Endothelial cell of umbilical vein (primary cell): ENCODE results near the gene MSANTD2. TPM values are rescaled to one million over a fixed set of nuclear protein-coding genes. Genes with fewer than 3 reads are reported as not detected.

Source experiments
- BruUV-seq: library from RNA; stranded (reverse); fragments of 400-500 nt; replicated peaks from 2 replicates; lab custom pipeline; 2021; lab: Mats Ljungman, UMichigan
- CTCF ChIA-PET: fragments of 300-600, 350-600 bp; sonication (Branson Sonifier 250); formaldehyde crosslinking; loops from one replicate; lab custom pipeline; 2021; ENCODE audit warnings: antibody characterized with exemption, inconsistent platforms; lab: Charles Lee
- POLR2A ChIA-PET: fragments of 300-600, 350-600 bp; sonication (Branson Sonifier 250); formaldehyde crosslinking; loops from one replicate; lab custom pipeline; 2021; ENCODE audit warnings: antibody characterized with exemption, inconsistent platforms; lab: Charles Lee
- DNase-seq: peaks from one replicate; pipeline ENCODE4 v3.0.0-alpha.2; 2011; ENCODE audit warnings: low read depth, low spot score
- FAIRE-seq: peaks from 2 replicates; lab custom pipeline; 2011; peaks lifted over from hg19 to GRCh38; lab: Jason Lieb, UNC
- H2AFZ ChIP-seq: 2 replicates; pipeline ENCODE4 v1.6.0; 2012; ENCODE audit warnings: low read depth, low read length, control low read depth, inconsistent platforms
- H3K27ac ChIP-seq: 2 replicates; pipeline ENCODE4 v1.5.1; 2011; ENCODE audit warnings: low read depth, mild to moderate bottlenecking, control low read depth, low read length, moderate library complexity; ENCODE audit not compliant: insufficient read depth
- H3K27me3 ChIP-seq, 2 experiments: 2 replicates each; pipeline versions ENCODE4 v1.6.0 to v1.6.1; 2011; ENCODE audit warnings: low read length in 2 of 2, mixed read lengths in 1 of 2; ENCODE audit not compliant: control insufficient read depth in 2 of 2, insufficient read depth in 2 of 2
- H3K36me3 ChIP-seq, 2 experiments: 2 replicates in 1 of 2; 3 replicates in 1 of 2; pipeline ENCODE4 v1.5.1; 2011; ENCODE audit warnings: low read length in 2 of 2, mild to moderate bottlenecking in 1 of 2, moderate library complexity in 1 of 2; ENCODE audit not compliant: control insufficient read depth in 2 of 2, insufficient read depth in 2 of 2; ENCODE audit errors: extremely low read depth in 1 of 2
- H3K4me1 ChIP-seq: 3 replicates; pipeline ENCODE4 v1.5.1; 2011; ENCODE audit warnings: mild to moderate bottlenecking, low read length; ENCODE audit not compliant: control insufficient read depth, insufficient read depth; ENCODE audit errors: extremely low read depth
- H3K4me2 ChIP-seq: 2 replicates; pipeline ENCODE4 v1.6.1; 2011; ENCODE audit warnings: low read length, control low read depth, mixed read lengths; ENCODE audit not compliant: insufficient read depth
- H3K4me3 ChIP-seq, 3 experiments: fragments of 200-600 bp in 1 of 3; sonication (generic), shearing (Covaris generic) in 1 of 3; replicated peaks in 1 of 3; 2 replicates each; pipeline ENCODE4 v1.5.1; 2011 to 2016; ENCODE audit warnings: control low read depth in 3 of 3, low read length in 3 of 3, mild to moderate bottlenecking in 2 of 3, inconsistent platforms in 1 of 3, low read depth in 1 of 3, moderate library complexity in 1 of 3; ENCODE audit not compliant: insufficient read depth in 1 of 3
- H3K79me2 ChIP-seq: 2 replicates; pipeline ENCODE4 v1.6.0; 2012; ENCODE audit warnings: low read length, inconsistent platforms; ENCODE audit not compliant: control insufficient read depth, insufficient read depth
- H3K9ac ChIP-seq: replicated peaks from 2 replicates; pipeline ENCODE3; 2011; ENCODE audit warnings: low read length, control low read depth; ENCODE audit not compliant: insufficient read depth; ENCODE audit errors: extremely low read depth
- H3K9me1 ChIP-seq: replicated peaks from 3 replicates; pipeline ENCODE4 v1.6.0; 2011; ENCODE audit warnings: mild to moderate bottlenecking, low read length; ENCODE audit not compliant: control insufficient read depth, insufficient read depth; ENCODE audit errors: extremely low read depth
- H3K9me3 ChIP-seq: replicated peaks from 2 replicates; pipeline ENCODE4 v1.5.1; 2012; ENCODE audit warnings: low read length, inconsistent platforms; ENCODE audit not compliant: control insufficient read depth, insufficient read depth
- H4K20me1 ChIP-seq: replicated peaks from 2 replicates; pipeline ENCODE3; 2011; ENCODE audit warnings: mild to moderate bottlenecking, low read length; ENCODE audit not compliant: control insufficient read depth, insufficient read depth; ENCODE audit errors: extremely low read depth
- CTCF ChIP-seq, 2 donors: IDR thresholded peaks; 1 replicate in 1 of 2; 2 replicates in 1 of 2; pipeline ENCODE4 v1.5.1; 2011; ENCODE audit warnings: low read length in 2 of 2, mild to moderate bottlenecking in 2 of 2, moderate library complexity in 2 of 2, control low read depth in 1 of 2, inconsistent platforms in 1 of 2, low read depth in 1 of 2; ENCODE audit not compliant: insufficient read depth in 1 of 2; ENCODE audit errors: extremely low read depth in 1 of 2
- EZH2 ChIP-seq: IDR thresholded peaks from 2 replicates; pipeline ENCODE4 v1.6.1; 2012; ENCODE audit warnings: borderline replicate concordance, low read depth, mild to moderate bottlenecking, moderate library complexity, low read length, inconsistent platforms; ENCODE audit not compliant: severe bottlenecking
- FOS ChIP-seq: IDR thresholded peaks from 2 replicates; pipeline ENCODE4 v1.6.1; 2011; ENCODE audit warnings: mild to moderate bottlenecking, low read length, moderate library complexity, borderline replicate concordance; ENCODE audit not compliant: insufficient read depth
- GATA2 ChIP-seq: IDR thresholded peaks from 2 replicates; pipeline ENCODE4 v1.7.0; 2011; ENCODE audit warnings: low read depth, mild to moderate bottlenecking, moderate library complexity, mixed read lengths, low read length; ENCODE audit not compliant: insufficient read length, insufficient read depth
- JUN ChIP-seq: IDR thresholded peaks from 2 replicates; pipeline ENCODE4 v1.6.1; 2011; ENCODE audit warnings: borderline replicate concordance, low read depth; ENCODE audit not compliant: insufficient read length, insufficient read depth
- MAX ChIP-seq: IDR thresholded peaks from 2 replicates; pipeline ENCODE4 v1.6.1; 2011; ENCODE audit not compliant: insufficient read depth, insufficient read length
- MYC ChIP-seq: IDR thresholded peaks from one replicate; pipeline ENCODE4 v1.6.1; 2011; ENCODE audit warnings: mild to moderate bottlenecking, low read depth, low read length
- POLR2A ChIP-seq: IDR thresholded peaks from 2 replicates; pipeline ENCODE4 v1.6.1; 2012; ENCODE audit warnings: low read depth, mild to moderate bottlenecking, control low read depth, low read length
- POLR2AphosphoS5 ChIP-seq: IDR thresholded peaks from 2 replicates; pipeline ENCODE4 v1.6.1; 2012; ENCODE audit warnings: low read depth, mild to moderate bottlenecking, control low read depth, low read length, moderate library complexity; ENCODE audit not compliant: insufficient read depth
- dilution Hi-C: fragments of 300-500 bp; cut with MboI; formaldehyde crosslinking; loops from one replicate; pipeline ENCODE4 v1.15.0; 2019; ENCODE audit warnings: low sequenced_read_pairs; ENCODE audit not compliant: extremely low pct_ligation_motif_present
- intact Hi-C: fragments of 100-400 bp; cut with micrococcal nuclease; formaldehyde crosslinking; loops from one replicate; pipeline ENCODE4 v1.10.0; 2022
- polyA plus RNA-seq, 4 experiments: library from polyadenylated mRNA; depleted of rRNA in 3 of 4; stranded (reverse) in 3 of 4; unstranded in 1 of 4; fragments of >200 nt; gene quantifications; 2 replicates each; pipeline versions ENCODE4 v1.2.1 to v1.2.3, GENCODE V29; 2011 to 2012; ENCODE audit warnings: missing spikeins in 1 of 4
- total RNA-seq: library from RNA; stranded (reverse); gene quantifications from 2 replicates; pipeline ENCODE4 v1.2.3, GENCODE V29; 2021

The MSANTD2 gene
- total and polyA plus RNA-seq, 2 donors (not counting 3 experiments of a cell fraction or from before 2014, with no cell fraction given), result 5.5 to 23.2 TPM

- DNase-seq, result no peak
- Histone ChIP-seq H3K4me1 (peaks cover 62% of the 10 kb centered on the region), H3K9ac (no peak overlapping the region), H2AFZ (no peak overlapping the region), H4K20me1 (no peaks in the 10 kb centered on the region), H3K4me2 (peak overlapping the region; percentile 2), H3K9me1 (no peaks in the 10 kb centered on the region), H3K27ac (peak overlapping the region; percentile 31), H3K9me3 (no peaks in the 10 kb centered on the region), H3K36me3 (peaks cover 23 to 38% of the 10 kb centered on the region in 2 experiments), H3K27me3 (no peaks in the 10 kb centered on the region), H3K79me2 (peaks cover 61% of the 10 kb centered on the region), H3K4me3 (no peak overlapping the region)
- FAIRE-seq, result peak; percentile 42
- dilution Hi-C loops, result no loop called here
- TF ChIP-seq EZH2 (no peak), POLR2AphosphoS5 (peak; percentile 11)
- CTCF ChIA-PET, result interaction anchor here (0.8 to 13.1 kb wide), 6 partner anchors 9 to 119 kb away, joined by 3 to 301 read pairs (median 19); partner anchors contain the start of genes NRGN and VSIG2
- POLR2A ChIA-PET, result interaction anchor here (5.9 kb wide), 1 partner anchor 9 kb away, joined by 67 read pairs; no protein-coding TSS in a partner anchor
- BruUV-seq, result no TSS peak
- intact Hi-C loops, result no loop called here
Measured at GRCh38 chr11:124756753-124757227, 43.4 kb downstream of the MSANTD2 start.

GRCh38 chr11:124756033-124756752 is 44.0 kb downstream of the MSANTD2 start:
- dilution Hi-C loops, result no loop called here
- H3K9me1 ChIP-seq, result no peaks in the 10 kb centered on the region
- no peak overlapping the region for H2AFZ ChIP-seq
- ChIA-PET CTCF (interaction anchor here (0.8 to 16.9 kb wide), 7 partner anchors 4 to 105 kb away, joined by 3 to 301 read pairs (median 25); partner anchors contain the start of genes ESAM, NRGN and VSIG2), POLR2A (interaction anchor here (1.0 to 5.9 kb wide), 2 partner anchors 8 to 87 kb away, joined by 4 to 67 read pairs; no protein-coding TSS in a partner anchor)
- H3K9me3 ChIP-seq, result no peaks in the 10 kb centered on the region
- peak overlapping the region; percentile 25 for H3K4me2 ChIP-seq
- FAIRE-seq, result no peak
- DNase-seq, result no peak
- intact Hi-C loops, result no loop called here
- peaks cover 55% of the 10 kb centered on the region for H3K79me2 ChIP-seq
- peaks cover 62% of the 10 kb centered on the region for H3K4me1 ChIP-seq
- no peak for TF ChIP-seq POLR2A
- TF ChIP-seq JUN, result no peak
- TF ChIP-seq MAX, result no peak
- TF ChIP-seq POLR2AphosphoS5, result no peak
- no peak for TF ChIP-seq GATA2
- no peak for TF ChIP-seq EZH2
- no peak for TF ChIP-seq FOS
- no peak for TF ChIP-seq CTCF (IDR thresholded peaks at IDR 0.05; ENCODE audit: extremely low read depth in 1 of 2, insufficient read depth in 1 of 2, low read depth in 1 of 2, low read length in 2 of 2)
- TF ChIP-seq MYC, result no peak
- H3K36me3 ChIP-seq, result peaks cover 23 to 38% of the 10 kb centered on the region in 2 experiments
- no peaks in the 10 kb centered on the region for H3K27me3 ChIP-seq
- no peaks in the 10 kb centered on the region for H4K20me1 ChIP-seq
- peak overlapping the region; percentile 4 for H3K9ac ChIP-seq
- H3K27ac ChIP-seq, result peak overlapping the region; percentile 31
- no peak overlapping the region for H3K4me3 ChIP-seq
- no TSS peak for BruUV-seq
